Fibroblast of skin of back (primary cell): Measurements from ENCODE around the gene IPPK.
"Not testable (repeated sequence)": the region's sequence is repeated elsewhere in the genome, so short reads cannot be mapped to it uniquely, and the experiment has no call there.

ENCODE experiments used
- DNase-seq: peaks from one replicate; pipeline ENCODE4 v3.0.0-alpha.2; 2013

Gene IPPK

GRCh38 chr9:92636627-92637026 lies 33.3 kb downstream of the IPPK start:
- DNase-seq = no peak

- no peak for DNase-seq
Observed at GRCh38 chr9:92635760-92636159, 34.2 kb downstream of the IPPK start.

GRCh38 chr9:92634712-92635605 lies 35.0 kb downstream of the IPPK start:
- DNase-seq = peak; percentile 55

- DNase-seq = no peak
Observed at GRCh38 chr9:92633614-92634278, 36.2 kb downstream of the IPPK start.

GRCh38 chr9:92632641-92633040 lies 37.3 kb downstream of the IPPK start:
- no peak for DNase-seq

GRCh38 chr9:92631452-92632343 lies 38.2 kb downstream of the IPPK start:
- no peak for DNase-seq

- DNase-seq = no peak
Observed at GRCh38 chr9:92627651-92628050, 42.3 kb downstream of the IPPK start.

- no peak for DNase-seq
Observed at GRCh38 chr9:92626484-92626883, 43.4 kb downstream of the IPPK start.

GRCh38 chr9:92623936-92624335 lies 46.0 kb downstream of the IPPK start:
- not testable (repeated sequence) for DNase-seq

GRCh38 chr9:92620845-92621244 lies 49.1 kb downstream of the IPPK start:
- no peak for DNase-seq

GRCh38 chr9:92619601-92620300 lies 50.2 kb downstream of the IPPK start:
- DNase-seq = no peak

GRCh38 chr9:92618633-92619225 lies 51.2 kb downstream of the IPPK start:
- no peak for DNase-seq

GRCh38 chr9:92617951-92618510 lies 51.9 kb downstream of the IPPK start:
- no peak for DNase-seq

- no peak for DNase-seq
Observed at GRCh38 chr9:92617195-92617813, 52.6 kb downstream of the IPPK start.

GRCh38 chr9:92616655-92617111 lies 53.2 kb downstream of the IPPK start:
- DNase-seq = no peak

GRCh38 chr9:92616199-92616641 lies 53.7 kb downstream of the IPPK start:
- DNase-seq = no peak

GRCh38 chr9:92615790-92616189 lies 54.1 kb downstream of the IPPK start:
- no peak for DNase-seq

- DNase-seq = no peak
Observed at GRCh38 chr9:92614763-92615461, 55.0 kb downstream of the IPPK start.

- DNase-seq = no peak
Observed at GRCh38 chr9:92614123-92614510, 55.8 kb downstream of the IPPK start.
